GM19043 (cell line): ENCODE measurements around the gene PRKAG2.
"Not testable (repeated sequence)": the region's sequence is repeated elsewhere in the genome, so short reads cannot be mapped to it uniquely, and the experiment has no call there.

Source experiments
- ATAC-seq: cut with Tn5 transposase; IDR thresholded peaks from one replicate; pipeline ENCODE4 v1.9.1; 2021; ENCODE audit warnings: low read depth; ENCODE audit not compliant: unreplicated experiment

The PRKAG2 gene

DNA sequence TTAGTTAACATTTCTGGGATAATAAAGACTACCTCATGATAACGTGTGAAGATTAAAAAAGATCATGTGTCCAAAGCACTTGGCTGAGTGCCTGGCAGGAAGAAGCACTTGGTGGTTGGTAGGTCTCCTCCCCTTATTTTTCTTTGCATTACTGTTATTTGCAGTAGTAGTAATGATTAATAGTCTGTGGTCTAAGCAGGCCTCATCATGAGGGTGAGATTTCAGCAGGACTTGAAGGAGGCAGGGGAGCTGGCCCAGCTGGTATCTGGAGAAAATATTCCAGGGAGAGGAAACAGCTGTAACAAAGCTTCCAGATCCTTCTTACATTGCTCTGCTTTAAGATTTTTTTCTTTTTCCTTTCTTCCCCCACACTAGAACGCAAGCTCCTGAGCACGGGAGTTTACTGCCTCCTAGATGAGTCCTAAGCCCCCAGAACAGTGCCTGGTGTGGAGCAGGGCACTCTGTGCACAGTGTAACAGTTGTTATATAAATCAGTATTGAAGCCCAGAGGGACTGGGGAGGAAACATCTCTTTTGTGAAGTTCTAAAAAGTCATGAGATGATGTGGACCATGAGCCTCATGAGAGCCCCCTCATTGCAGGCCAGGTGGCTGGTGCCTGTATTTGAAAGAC is 326.1 kb downstream of the PRKAG2 start:
- ATAC-seq: no peak

DNA sequence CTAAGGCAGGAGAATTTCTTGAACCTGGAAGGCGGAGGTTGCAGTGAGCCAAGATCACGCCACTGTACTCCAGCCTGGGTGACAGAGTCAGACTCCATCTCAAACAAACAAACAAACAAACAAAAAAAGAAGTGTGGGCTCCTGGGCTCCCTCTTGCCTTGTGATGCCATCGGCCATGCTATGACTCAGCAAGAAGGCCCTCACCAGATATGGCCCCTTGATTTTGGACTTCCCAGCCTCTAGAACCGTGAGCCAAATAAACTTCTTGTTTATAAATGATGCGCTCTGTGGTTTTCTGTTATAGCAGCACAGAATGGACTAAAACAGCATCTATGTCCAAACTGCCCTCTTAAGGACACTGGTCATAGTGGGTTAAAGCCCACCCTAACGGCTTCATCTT is 327.3 kb downstream of the PRKAG2 start:
- no peak for ATAC-seq

DNA sequence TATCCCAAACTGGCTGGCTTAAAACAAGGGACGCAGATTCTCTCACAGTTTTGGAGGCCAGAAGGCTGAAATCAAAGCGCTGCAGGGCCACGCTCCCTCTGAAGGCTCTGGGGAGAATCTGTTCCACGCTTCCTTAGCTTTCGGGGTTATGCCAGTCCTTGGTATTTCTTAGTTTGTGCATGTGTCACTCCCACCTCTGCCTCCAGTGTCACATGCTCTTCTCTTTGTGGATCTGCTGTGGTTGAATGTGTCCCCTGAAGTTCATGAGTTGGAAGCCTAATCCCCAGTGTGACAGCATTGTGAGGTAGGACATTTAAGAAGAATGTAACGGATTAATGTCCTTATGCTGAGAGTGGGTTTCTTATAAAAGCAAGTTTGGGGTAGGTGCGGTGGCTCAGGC is 327.8 kb downstream of the PRKAG2 start:
- ATAC-seq: no peak

- no peak for ATAC-seq
Observed at GRCh38 chr7:151544183-151544582, 332.7 kb downstream of the PRKAG2 start.

DNA sequence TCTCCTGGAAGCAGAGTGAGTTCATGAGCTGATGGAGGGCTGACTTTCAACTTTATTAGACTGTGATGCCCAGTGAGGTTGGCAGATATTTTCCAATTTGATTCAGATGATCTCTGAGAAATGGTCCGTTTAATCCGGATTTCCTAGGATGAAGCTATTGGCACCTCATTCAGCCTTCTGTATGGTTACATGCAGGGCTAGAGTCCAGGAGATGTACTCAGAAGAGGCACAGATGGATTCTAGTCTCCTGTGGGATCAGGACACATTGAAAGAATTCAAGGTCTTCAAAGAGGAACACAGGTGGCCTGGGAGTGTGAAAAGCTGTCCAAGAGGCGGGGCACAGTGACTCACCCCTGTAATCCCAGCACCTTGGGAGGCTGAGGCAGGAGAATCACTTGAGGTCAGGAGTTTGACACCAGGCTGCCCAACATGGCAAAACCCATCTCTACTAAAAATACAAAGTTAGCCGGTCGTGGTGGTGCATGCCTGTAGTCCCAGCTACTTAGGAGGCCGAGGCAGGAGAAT is 334.2 kb downstream of the PRKAG2 start:
- no peak for ATAC-seq

DNA sequence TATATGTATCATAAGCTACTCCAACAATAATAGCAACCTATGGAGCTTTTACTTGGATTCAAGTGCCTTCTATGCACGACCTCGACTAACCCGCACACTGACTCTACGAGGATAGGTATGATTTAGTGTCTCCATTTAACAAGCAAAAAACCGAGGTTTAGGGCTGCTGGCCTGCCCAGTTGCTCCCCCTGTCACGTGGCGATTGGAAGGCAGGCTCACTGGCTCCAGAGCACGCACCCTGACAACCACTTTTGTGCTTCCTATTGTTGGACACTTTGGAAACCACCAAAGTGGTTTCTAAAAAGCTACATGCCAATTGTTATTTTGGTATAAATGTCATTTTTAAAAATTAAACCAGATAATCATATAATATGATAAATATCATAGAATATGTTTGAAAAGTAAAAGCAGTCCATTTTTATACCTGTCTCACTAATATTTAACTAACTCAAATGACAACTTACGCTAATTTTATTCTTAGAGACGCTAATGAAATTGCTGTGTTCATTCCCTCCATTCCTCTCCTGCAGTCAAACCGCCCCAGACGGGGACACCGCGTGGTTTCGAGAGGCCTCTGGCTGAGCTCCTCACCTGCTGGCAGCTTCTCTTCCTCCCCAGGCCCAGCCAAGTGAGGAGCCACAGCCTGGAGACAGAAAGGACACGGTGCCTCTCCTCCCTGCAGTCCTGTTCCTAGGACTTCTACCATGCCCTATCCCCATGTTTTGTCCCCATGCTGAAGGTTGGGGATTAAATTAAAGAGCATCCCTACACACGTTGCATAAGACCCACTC is 335.0 kb downstream of the PRKAG2 start:
- ATAC-seq: no peak

GRCh38 chr7:151540146-151540545 is 336.8 kb downstream of the PRKAG2 start:
- ATAC-seq: no peak

DNA sequence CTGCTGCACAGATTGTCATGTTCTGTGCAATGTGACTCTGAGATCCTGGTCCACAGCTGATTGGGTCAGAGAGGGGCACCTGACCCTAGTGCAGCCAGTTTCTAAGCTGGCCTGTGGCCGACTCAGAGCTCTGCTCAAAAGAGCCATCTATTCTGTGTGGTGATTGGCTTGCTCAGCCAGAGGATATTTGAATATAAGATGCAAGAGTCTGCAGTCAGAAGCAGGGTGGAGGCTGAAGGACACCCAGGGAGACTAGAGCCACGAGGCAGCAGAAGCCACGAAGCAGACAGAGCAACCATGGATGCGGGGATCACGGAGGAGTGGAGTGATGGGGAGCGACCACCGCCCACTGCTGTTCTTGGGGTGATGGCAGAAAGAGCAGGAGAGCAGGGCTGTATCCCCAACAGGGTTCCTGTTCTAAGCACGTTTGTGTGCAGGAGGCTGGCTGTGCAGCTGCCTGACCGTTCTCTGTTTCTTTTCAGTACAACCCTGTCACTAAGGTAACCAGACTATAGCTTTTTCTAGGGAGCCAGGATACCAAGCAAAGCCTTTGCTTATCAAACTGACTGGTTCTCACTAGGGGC is 337.7 kb downstream of the PRKAG2 start:
- no peak for ATAC-seq

DNA sequence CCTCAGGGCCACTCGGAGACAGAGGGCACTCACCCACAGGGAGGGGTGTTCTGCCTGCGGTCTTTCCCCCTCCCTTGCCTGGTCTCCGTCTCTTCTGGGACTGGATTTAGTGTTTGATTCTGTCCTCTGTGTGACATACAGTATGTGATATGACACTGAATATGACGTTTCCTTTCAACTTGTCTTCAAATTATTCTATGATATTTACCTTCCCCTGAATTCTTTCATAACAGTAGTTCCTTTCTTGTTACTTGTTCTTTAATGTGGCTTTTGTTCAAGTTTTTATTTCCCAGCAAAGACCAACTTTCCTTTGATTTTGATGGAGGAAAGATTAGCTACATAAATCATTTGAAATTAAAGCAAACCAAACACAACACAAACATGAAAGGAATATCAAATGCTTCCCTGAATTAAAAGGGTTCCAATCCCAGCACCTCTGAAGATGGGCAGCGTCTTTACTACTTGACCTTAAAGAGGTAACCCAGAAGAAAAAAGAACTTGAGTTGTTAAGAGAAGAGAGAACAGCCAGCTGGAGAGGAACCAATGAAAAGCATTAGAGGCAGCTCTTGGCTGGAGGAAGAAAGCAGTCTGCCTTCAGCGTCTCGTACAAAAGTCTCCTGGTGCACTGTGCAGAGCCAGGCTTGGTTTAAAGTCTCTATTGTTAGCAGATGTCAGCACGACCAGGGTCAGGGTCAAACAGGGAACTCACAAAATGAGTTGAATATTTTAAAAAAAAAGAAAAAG is 338.9 kb downstream of the PRKAG2 start:
- ATAC-seq: no peak

GRCh38 chr7:151536178-151536577 is 340.7 kb downstream of the PRKAG2 start:
- ATAC-seq: not testable (repeated sequence)

- no peak for ATAC-seq
Observed at GRCh38 chr7:151529842-151530241, 347.1 kb downstream of the PRKAG2 start.

- no peak for ATAC-seq
Observed at GRCh38 chr7:151524845-151525244, 352.1 kb downstream of the PRKAG2 start.

- ATAC-seq: no peak
Observed at GRCh38 chr7:151524331-151524730, 352.6 kb downstream of the PRKAG2 start.

DNA sequence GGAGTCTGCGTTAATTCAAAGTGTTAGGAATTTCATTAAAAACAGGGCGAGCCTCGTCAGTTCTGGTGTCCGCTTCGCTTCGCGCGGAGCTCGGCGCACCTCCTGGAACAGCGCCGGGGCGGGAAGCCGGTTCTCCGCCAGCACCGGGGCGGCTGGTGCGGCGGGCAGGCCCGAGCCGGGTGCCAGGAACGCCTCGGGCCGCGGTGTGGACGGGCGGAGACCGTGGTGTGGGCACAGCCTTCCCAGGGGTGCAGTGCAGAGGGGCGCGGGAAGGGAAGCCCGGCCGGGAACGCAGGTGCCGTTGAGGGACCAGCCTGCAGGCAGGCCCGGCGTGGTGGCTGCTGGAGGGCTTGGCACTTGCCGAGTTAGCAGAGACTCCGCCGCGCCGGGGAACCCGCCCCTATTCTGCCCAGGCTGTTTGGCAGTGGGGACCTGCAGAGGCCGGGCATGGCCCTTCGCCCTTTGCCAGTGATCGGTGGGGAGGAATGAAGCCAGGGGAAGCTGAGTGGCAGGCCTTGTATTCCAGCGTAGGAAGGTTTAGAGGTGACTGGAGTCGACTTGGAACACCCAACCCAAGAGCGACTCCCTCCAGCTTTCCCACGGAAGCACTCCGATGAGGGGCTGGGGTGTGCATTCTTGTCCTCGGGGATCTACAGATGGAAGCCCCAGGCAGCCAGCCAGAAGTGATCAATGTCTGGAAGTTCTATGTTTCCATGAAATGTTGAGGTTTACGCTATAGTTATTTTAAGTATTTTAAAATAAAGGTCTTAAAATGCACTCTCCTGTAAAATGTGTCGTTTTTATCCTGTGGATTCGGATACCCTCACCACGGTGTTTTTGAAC is 356.3 kb downstream of the PRKAG2 start:
- no peak for ATAC-seq

DNA sequence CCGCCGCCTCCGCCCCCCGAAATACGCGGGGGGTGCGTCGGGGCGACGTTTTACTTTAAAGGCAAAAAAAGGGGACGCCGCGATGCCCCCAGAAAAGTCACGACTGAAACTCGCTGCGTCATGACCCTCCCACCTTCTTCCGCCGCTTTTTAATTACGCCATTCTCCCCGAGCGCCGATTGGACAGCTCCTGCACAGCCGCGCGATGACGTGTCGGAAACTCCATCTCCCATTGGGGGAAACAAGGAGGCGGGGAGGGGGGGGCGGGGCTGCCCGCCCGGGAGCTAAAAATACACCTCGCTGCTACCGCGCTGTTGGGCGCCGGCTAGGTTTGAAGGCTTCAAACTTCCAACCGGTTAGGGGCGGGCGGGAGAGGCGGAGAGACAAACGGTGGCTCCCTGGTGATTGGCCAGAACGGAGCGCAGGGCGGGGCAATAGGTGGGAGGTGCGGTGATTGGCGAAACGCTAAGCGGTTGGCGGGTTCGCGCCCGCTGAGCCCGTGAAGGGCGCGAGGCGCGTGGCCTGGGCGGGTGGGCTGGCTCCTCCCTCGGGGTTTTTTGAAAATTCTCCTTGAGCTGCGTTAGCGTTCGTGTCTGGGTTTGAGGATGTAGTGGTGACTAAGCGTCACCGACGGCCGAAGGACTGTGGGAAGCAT is 357.0 kb downstream of the PRKAG2 start, which contains the start of gene RHEB:
TSS of gene RHEB (minus strand) at position 131 of the 654 bp plus-strand sequence. CDS start 384 bp downstream, outside the sequence.
- peak; percentile 74 for ATAC-seq

GRCh38 chr7:151518947-151519764 is 357.8 kb downstream of the PRKAG2 start:
- peak; percentile 43 for ATAC-seq

DNA sequence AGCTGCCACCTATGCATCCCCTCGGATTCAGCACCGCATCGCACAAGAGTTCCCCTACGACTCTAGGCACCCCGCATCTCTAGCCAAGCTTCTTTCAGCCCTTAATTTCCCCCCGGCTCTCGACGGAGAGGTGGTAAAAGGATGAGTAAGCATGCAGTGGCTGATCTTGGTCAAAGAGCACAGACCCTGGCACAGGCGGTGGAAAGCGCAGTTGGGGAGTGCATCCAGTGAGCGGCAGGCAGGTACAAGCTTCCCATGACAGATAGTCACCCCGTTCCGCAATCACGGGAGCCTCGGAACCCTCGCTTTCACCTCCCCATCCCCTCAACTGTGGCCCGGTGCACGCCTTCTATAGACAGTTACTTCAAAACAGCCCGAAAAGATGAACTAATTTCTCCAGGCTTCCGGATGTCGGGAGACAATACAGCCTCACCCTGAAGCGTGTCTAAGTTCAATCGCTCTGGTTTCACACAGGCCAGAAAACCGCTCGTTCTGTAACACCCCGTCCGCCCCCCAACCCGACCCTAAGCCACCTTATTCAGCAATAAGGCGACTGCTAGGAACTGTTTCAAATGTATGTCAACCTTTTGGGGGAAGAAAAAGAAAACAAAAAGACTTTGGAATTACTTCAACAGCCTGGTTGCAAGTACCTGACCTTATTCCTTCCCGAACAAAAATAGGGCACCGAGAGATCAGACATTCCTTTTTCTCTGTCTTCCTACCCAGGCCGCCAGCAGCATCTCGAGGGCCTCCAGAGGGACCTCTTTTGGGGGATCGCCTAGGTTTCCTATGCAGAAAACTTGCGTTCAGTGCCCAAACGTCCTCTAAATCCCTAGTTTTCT is 358.6 kb downstream of the PRKAG2 start:
- no peak for ATAC-seq
